IPS DF 6.9 (cell line): ENCODE results near the gene RARRES2.
"Not testable (repeated sequence)": the region's sequence is repeated elsewhere in the genome, so short reads cannot be mapped to it uniquely, and the experiment has no call there.

Source experiments
- DNase-seq: peaks from one replicate; pipeline ENCODE4 v3.0.0-alpha.2; 2013; ENCODE audit warnings: low read depth, low spot score
- H3K27ac ChIP-seq: one replicate; pipeline ENCODE4 v1.5.1; 2013; ENCODE audit warnings: low read length, control low read depth
- H3K27me3 ChIP-seq: 2 replicates; pipeline ENCODE4 v1.6.1; 2013; ENCODE audit warnings: mild to moderate bottlenecking, low read length; ENCODE audit not compliant: control insufficient read depth, insufficient read depth
- H3K36me3 ChIP-seq: 2 replicates; pipeline ENCODE4 v1.6.1; 2013; ENCODE audit warnings: low read length; ENCODE audit not compliant: control insufficient read depth, insufficient read depth
- H3K4me1 ChIP-seq: 2 replicates; pipeline ENCODE4 v1.6.1; 2013; ENCODE audit warnings: low read length; ENCODE audit not compliant: control insufficient read depth, insufficient read depth
- H3K4me3 ChIP-seq: 2 replicates; pipeline ENCODE4 v1.5.1; 2013; ENCODE audit warnings: mild to moderate bottlenecking, low read length
- H3K9me3 ChIP-seq: 2 replicates; pipeline ENCODE4 v1.6.1; 2013; ENCODE audit warnings: low read length, inconsistent platforms; ENCODE audit not compliant: control insufficient read depth, insufficient read depth
- WGBS: extraction: QIAGEN DNeasy Blood & Tissue Kit; methylation state at CpG from one replicate; pipeline ENCODE4 v1.1.7; 2013; ENCODE audit warnings: mixed read lengths, missing lambda C conversion rate; ENCODE audit not compliant: insufficient read length, insufficient coverage; 5-methylcytosine and 5-hydroxymethylcytosine counted together

The RARRES2 gene

DNA sequence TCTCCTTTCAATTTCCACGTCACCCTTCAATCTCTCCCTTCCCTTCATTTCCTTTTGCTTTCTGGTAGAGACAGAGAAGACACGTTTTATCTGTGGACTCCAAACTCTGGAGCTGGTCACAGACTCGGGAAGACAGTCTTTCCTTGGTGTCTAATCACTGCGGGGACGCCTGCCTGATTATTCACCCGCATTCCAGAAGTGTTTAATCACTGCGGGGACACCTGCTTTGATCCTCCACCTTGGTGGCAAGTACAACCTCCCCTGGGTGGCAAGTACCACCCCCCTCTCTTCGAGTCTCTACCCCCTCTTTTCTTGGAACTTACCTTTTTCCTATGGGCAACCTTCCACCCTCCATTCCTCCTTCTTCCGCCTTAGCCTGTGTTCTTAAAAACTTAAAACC is 33.5 kb downstream of the RARRES2 start:
- Histone ChIP-seq H3K27ac (no peak overlapping the region), H3K9me3 (peaks cover 2% of the 10 kb centered on the region), H3K36me3 (no peaks in the 10 kb centered on the region), H3K27me3 (peaks cover 1% of the 10 kb centered on the region; the same call in 1 of the 2 replicates), H3K4me3 (no peak overlapping the region), H3K4me1 (no peaks in the 10 kb centered on the region; the same call in 1 of the 2 replicates)
- WGBS: 100% methylated on average over 1 of the region's 9 CpGs
- DNase-seq: no peak

DNA sequence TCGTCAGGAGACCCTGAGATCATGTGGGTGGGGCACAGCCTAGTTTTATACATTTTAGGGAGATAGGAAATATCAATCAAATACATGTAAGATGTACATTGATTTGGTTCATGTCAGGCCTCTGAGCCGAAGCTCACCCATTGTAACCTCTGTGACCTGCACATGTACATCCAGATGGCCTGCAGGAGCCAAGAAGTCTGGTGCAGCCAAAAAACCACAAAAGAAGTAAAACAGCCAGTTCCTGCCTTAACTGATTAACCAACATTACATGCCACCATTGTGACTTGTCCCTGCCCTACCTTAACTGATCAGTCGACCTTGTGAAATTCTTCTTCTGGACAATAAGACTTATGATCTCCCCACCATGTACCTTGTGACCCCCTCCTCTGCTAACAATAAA is 34.3 kb downstream of the RARRES2 start:
- no peaks in the 10 kb centered on the region for H3K4me1 ChIP-seq
- H3K27ac ChIP-seq: no peak overlapping the region
- no peak overlapping the region for H3K4me3 ChIP-seq
- peaks cover 1% of the 10 kb centered on the region; the same call in 1 of the 2 replicates for H3K27me3 ChIP-seq
- DNase-seq: no peak
- WGBS: no CpG with 5 or more reads among the region's 3 CpGs
- H3K36me3 ChIP-seq: no peaks in the 10 kb centered on the region
- peaks cover 2% of the 10 kb centered on the region for H3K9me3 ChIP-seq

- no CpG with 5 or more reads among the region's 5 CpGs for WGBS
- H3K27ac ChIP-seq, H3K9me3 ChIP-seq, H3K36me3 ChIP-seq, H3K4me1 ChIP-seq, DNase-seq, H3K4me3 ChIP-seq, H3K27me3 ChIP-seq: not testable (repeated sequence)
Measured at GRCh38 chr7:150306377-150306776, 35.1 kb downstream of the RARRES2 start.

- WGBS: no CpG with 5 or more reads among the region's 2 CpGs
- not testable (repeated sequence) for H3K27ac ChIP-seq, H3K4me3 ChIP-seq, H3K4me1 ChIP-seq, H3K36me3 ChIP-seq, DNase-seq, H3K27me3 ChIP-seq, H3K9me3 ChIP-seq
Measured at GRCh38 chr7:150305903-150306284, 35.5 kb downstream of the RARRES2 start.

DNA sequence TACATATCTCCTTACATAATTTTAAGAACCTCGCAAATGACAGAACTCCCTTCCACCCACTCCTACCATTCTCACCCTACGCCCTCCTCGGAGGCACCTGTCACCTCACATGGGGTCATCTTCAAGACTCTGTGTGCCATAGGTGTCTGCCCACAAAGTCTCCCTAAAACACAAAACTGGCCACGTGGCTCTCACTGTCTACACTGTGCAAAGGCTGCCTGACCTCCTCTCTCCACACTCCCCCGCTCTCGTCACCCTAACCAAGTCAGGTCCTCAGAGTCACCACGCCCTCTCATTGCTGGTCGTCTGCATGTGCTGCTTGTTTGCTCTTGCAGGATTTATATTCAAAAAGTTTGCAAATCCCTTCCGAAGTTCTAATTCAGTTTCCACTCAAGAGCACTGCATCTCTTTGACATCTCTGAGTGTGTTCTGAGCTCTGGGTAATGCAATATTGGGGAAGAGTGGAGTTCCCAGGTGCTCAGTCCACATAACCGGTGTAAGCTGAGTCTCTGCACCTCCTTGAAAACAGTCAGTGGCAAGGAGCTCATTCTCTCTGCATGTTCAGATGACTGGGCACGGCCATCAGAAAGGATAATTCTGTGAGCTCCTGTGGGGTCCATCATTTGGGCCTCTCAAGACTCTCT is 36.0 kb downstream of the RARRES2 start:
- not testable (repeated sequence) for H3K4me3 ChIP-seq, H3K4me1 ChIP-seq, H3K9me3 ChIP-seq, H3K27me3 ChIP-seq, DNase-seq, H3K36me3 ChIP-seq, H3K27ac ChIP-seq
- whole genome bisulfite sequencing: no CpG with 5 or more reads among the region's 11 CpGs

DNA sequence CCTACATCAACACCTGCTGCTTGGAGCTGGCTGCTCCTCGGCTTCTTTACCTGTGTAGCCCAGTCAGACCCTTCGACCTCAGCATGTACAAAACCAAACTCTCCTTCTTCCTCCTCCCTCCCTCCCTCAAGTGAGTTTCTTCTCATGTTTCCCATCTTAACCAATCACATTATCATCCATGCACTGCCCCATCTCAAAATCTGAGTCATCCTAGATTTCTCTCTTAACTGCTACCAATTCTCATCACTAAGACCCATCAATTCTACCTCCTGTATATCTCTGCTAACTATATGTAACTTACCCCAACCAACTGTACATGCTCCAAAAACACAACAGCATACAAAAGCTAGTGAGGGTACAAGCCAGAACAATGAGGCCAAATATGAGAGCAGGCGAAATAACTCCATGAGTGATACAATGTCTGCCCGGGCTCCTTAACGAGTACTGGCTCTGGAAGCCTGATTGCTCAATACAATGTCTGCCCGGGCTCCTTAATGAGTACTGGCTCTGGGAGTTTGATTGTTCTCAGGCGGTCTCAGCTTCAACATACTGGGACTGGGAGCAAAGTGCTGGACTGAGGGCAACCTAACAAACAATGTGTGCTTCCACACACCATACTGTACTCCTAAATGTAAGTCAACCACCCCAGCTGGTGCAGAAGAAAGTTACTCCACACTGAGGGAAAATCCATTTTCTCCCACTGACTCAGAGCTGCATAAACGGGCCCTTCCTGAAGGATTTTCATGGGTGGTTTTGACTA is 36.8 kb downstream of the RARRES2 start:
- WGBS: no CpG with 5 or more reads among the region's 8 CpGs
- DNase-seq, H3K4me1 ChIP-seq, H3K27ac ChIP-seq, H3K4me3 ChIP-seq, H3K36me3 ChIP-seq, H3K9me3 ChIP-seq, H3K27me3 ChIP-seq: not testable (repeated sequence)

- not testable (repeated sequence) for DNase-seq
- WGBS: no CpG with 5 or more reads among the region's 1 CpG
Measured at GRCh38 chr7:150302908-150303310, 38.5 kb downstream of the RARRES2 start.

DNA sequence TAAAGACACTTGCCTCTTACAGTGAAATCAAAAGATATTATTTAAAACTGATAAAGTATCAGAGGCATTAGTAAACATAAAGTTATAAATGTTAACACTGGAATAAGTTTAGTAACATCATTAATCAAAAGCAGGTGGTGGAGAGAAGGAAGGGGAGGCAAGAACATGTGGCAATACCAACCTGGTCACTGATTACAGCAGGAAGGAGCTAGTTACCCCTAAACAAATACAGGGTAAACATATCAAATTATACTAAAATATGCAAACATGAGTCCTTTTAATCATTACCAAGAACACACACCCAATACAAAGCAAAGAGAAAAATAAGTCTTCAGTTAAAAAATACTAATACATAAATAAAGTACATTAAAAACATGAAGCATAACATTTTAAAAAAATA is 43.5 kb downstream of the RARRES2 start:
- H3K9me3 ChIP-seq, H3K4me1 ChIP-seq, H3K36me3 ChIP-seq, H3K4me3 ChIP-seq, DNase-seq, H3K27me3 ChIP-seq, H3K27ac ChIP-seq: not testable (repeated sequence)

More at GRCh38 chr7:150302908-150303310, 38.5 kb downstream of the RARRES2 start:
- H3K36me3 ChIP-seq, H3K27ac ChIP-seq, H3K9me3 ChIP-seq, H3K4me1 ChIP-seq, H3K27me3 ChIP-seq, H3K4me3 ChIP-seq: not testable (repeated sequence)

DNA sequence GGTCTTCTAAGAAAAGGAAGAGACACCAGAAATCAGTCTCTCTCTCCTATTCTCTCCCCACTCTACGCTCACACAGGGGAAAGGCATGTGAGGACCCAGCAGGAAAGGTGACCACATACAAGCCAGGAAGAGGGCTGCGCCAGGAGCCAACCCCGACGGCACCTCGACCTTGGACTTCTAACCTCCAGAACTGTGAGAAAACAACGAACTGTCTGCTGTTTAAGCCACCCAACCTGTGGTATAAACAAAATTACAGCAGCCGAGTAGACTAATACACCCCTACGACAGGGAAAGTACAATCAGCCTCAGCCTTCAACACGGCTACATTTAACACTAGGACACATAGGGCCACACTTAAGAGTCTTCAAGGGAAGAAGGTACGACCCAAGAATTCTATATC is 44.6 kb downstream of the RARRES2 start:
- DNase-seq, H3K4me3 ChIP-seq, H3K4me1 ChIP-seq, H3K27ac ChIP-seq, H3K36me3 ChIP-seq, H3K27me3 ChIP-seq, H3K9me3 ChIP-seq: not testable (repeated sequence)
- WGBS: no CpG with 5 or more reads among the region's 10 CpGs

DNA sequence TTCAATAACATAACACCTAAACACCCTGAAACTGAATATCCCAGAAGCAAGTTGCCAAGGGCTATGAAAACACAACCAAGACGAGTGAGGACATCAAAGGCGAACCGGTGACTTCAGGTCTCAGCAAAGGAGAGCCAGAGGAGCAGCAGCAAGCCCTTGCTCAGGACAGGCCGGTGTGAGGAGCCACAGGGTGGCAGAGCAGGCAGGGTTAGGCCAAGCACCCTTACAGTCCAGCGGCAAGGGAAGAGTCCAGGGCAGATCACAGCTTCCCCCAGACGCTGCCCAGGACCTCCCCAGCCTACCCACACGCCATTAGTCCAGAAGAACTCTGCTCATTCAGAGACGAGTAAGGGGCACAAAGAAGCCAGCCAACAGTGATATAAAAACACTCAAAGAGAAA is 45.8 kb downstream of the RARRES2 start:
- not testable (repeated sequence) for H3K36me3 ChIP-seq, H3K27ac ChIP-seq, DNase-seq, H3K4me3 ChIP-seq, H3K9me3 ChIP-seq, H3K27me3 ChIP-seq, H3K4me1 ChIP-seq
- WGBS: no CpG with 5 or more reads among the region's 8 CpGs

DNA sequence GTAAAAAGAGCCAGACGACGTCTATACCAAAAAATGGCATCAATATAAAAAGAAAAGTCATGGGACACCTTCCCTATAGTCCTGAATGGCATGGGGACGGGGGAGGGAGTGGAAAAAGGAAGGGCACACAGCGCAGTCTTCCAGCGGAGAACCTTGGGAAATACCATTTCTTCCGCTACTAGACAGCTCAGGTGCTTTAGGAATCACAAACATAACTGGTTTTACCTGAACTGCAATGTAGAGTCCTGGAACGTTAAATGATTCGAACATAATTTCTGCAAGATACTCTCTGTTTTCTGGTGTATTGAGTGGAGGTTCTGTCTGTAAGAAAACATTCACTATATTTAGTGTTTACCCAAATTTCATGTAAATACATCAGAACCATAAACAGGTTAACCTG is 46.4 kb downstream of the RARRES2 start:
- not testable (repeated sequence) for H3K36me3 ChIP-seq, H3K9me3 ChIP-seq, H3K4me3 ChIP-seq, H3K4me1 ChIP-seq, H3K27ac ChIP-seq, H3K27me3 ChIP-seq, DNase-seq
- WGBS: no CpG with 5 or more reads among the region's 8 CpGs
